Measurements from ENCODE around the gene IRAK2.

IRAK2 gene

DNA sequence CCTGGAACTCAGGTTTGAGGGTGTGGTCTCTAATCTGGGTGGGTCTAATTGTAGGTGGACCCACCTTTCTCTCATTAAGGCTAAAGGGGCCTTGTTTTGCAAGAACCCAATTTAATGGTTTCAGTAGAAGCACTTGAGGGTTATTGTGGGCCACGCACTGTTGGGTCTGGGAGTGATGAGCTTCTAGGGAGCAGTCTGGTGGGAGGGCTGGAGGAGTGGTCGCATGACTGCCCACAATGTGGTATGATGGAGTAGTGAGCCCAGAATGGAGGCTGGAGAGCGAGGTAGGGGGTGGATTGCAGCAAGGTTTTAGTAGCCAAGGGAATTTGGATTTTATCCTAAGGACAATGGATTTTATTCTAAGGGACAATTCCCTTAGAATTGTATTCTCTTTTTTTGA lies 86.3 kb downstream of the IRAK2 start:
- Histone ChIP-seq H3K27me3 (replicated peaks in 2 of 5; ENCODE audit: control insufficient read depth in 4 of 5, insufficient read depth in 5 of 5, low read length in 4 of 5) (no peaks in the 10 kb centered on the region), H3K27ac (ENCODE audit: insufficient read depth in 1 of 2, low read depth in 1 of 2, low read length in 2 of 2, poor library complexity in 1 of 2, severe bottlenecking in 2 of 2) (no peak overlapping the region), H3K4me1 (ENCODE audit: control extremely low read depth in 1 of 4, control insufficient read depth in 4 of 4, insufficient read depth in 4 of 4, low read length in 3 of 4) (peaks cover 4 to 33% (median 28%) of the 10 kb centered on the region in 4 experiments), H3K4me3 (ENCODE audit: control insufficient read depth in 1 of 7, extremely low read depth in 1 of 7, insufficient read depth in 4 of 7, low read depth in 2 of 7, low read length in 6 of 7) (no peak overlapping the region), H3K9me3 (ENCODE audit: control extremely low read depth in 1 of 5, control insufficient read depth in 4 of 5, insufficient read depth in 2 of 5, low read depth in 1 of 5, low read length in 4 of 5) (peaks cover 0 to 3% (median 0%) of the 10 kb centered on the region in 5 experiments), H3K36me3 (ENCODE audit: control insufficient read depth in 4 of 4, insufficient read depth in 4 of 4, low read length in 3 of 4) (peaks cover 0 to 37% (median 23%) of the 10 kb centered on the region in 4 experiments)
- CTCF ChIA-PET = no interaction called here
- POLR2A ChIA-PET = interaction anchor here (0.5 kb wide), 1 partner anchor 110 kb away, joined by 4 read pairs; no protein-coding TSS in a partner anchor
- no peak for DNase-seq
- 97% methylated on average over 3 of the region's 3 CpGs for WGBS (ENCODE audit: insufficient coverage)

- Histone ChIP-seq H3K9me3 (ENCODE audit: control extremely low read depth in 1 of 5, control insufficient read depth in 4 of 5, insufficient read depth in 2 of 5, low read depth in 1 of 5, low read length in 4 of 5) (no peaks in the 10 kb centered on the region), H3K27ac (ENCODE audit: insufficient read depth in 1 of 2, low read depth in 1 of 2, low read length in 2 of 2, poor library complexity in 1 of 2, severe bottlenecking in 2 of 2) (peak overlapping the region in 1 of 2 experiments; percentile 6), H3K36me3 (ENCODE audit: control insufficient read depth in 4 of 4, insufficient read depth in 4 of 4, low read length in 3 of 4) (peaks cover 6 to 47% (median 28%) of the 10 kb centered on the region in 4 experiments), H3K27me3 (replicated peaks in 2 of 5; ENCODE audit: control insufficient read depth in 4 of 5, insufficient read depth in 5 of 5, low read length in 4 of 5) (no peaks in the 10 kb centered on the region), H3K4me3 (ENCODE audit: control insufficient read depth in 1 of 7, extremely low read depth in 1 of 7, insufficient read depth in 4 of 7, low read depth in 2 of 7, low read length in 6 of 7) (no peak overlapping the region), H3K4me1 (ENCODE audit: control extremely low read depth in 1 of 4, control insufficient read depth in 4 of 4, insufficient read depth in 4 of 4, low read length in 3 of 4) (peaks cover 4 to 25% (median 21%) of the 10 kb centered on the region in 4 experiments)
- CTCF ChIA-PET = interaction anchor here (0.7 to 2.9 kb wide), 4 partner anchors 9 to 90 kb away, joined by 3 to 19 read pairs (median 4); no protein-coding TSS in a partner anchor
- DNase-seq = no peak
- POLR2A ChIA-PET = interaction anchor here (1.0 kb wide), 1 partner anchor 18 kb away, joined by 3 read pairs; no protein-coding TSS in a partner anchor
- WGBS (ENCODE audit: insufficient coverage) = 100% methylated on average over 1 of the region's 3 CpGs
These were observed 89.0 kb downstream of the IRAK2 start for GRCh38 chr3:10253731-10254130.

- no peak overlapping the region for H3K27ac ChIP-seq (ENCODE audit: insufficient read depth in 1 of 2, low read depth in 1 of 2, low read length in 2 of 2, poor library complexity in 1 of 2, severe bottlenecking in 2 of 2)
- no peak for DNase-seq
- H3K27me3 ChIP-seq (replicated peaks in 2 of 5; ENCODE audit: control insufficient read depth in 4 of 5, insufficient read depth in 5 of 5, low read length in 4 of 5) = no peaks in the 10 kb centered on the region
- CTCF ChIA-PET = interaction anchor here (0.8 to 2.9 kb wide), 4 partner anchors 7 to 31 kb away, joined by 3 to 19 read pairs (median 4); no protein-coding TSS in a partner anchor
- peaks cover 0 to 4% (median 1%) of the 10 kb centered on the region in 4 experiments for H3K4me1 ChIP-seq (ENCODE audit: control extremely low read depth in 1 of 4, control insufficient read depth in 4 of 4, insufficient read depth in 4 of 4, low read length in 3 of 4)
- no peaks in the 10 kb centered on the region for H3K9me3 ChIP-seq (ENCODE audit: control extremely low read depth in 1 of 5, control insufficient read depth in 4 of 5, insufficient read depth in 2 of 5, low read depth in 1 of 5, low read length in 4 of 5)
- POLR2A ChIA-PET = no interaction called here
- peaks cover 16 to 67% (median 38%) of the 10 kb centered on the region in 4 experiments for H3K36me3 ChIP-seq (ENCODE audit: control insufficient read depth in 4 of 4, insufficient read depth in 4 of 4, low read length in 3 of 4)
- H3K4me3 ChIP-seq (ENCODE audit: control insufficient read depth in 1 of 7, extremely low read depth in 1 of 7, insufficient read depth in 4 of 7, low read depth in 2 of 7, low read length in 6 of 7) = no peak overlapping the region
- whole genome bisulfite sequencing (ENCODE audit: insufficient coverage) = 96% methylated on average over 4 of the region's 7 CpGs
These were observed 91.1 kb downstream of the IRAK2 start for GRCh38 chr3:10255835-10256234.

- WGBS (ENCODE audit: insufficient coverage) = 96% methylated on average over 7 of the region's 7 CpGs
- no peak overlapping the region for H3K27ac ChIP-seq (ENCODE audit: insufficient read depth in 1 of 2, low read depth in 1 of 2, low read length in 2 of 2, poor library complexity in 1 of 2, severe bottlenecking in 2 of 2)
- H3K9me3 ChIP-seq (ENCODE audit: control extremely low read depth in 1 of 5, control insufficient read depth in 4 of 5, insufficient read depth in 2 of 5, low read depth in 1 of 5, low read length in 4 of 5) = no peaks in the 10 kb centered on the region
- CTCF ChIA-PET = interaction anchor here (1.6 to 1.8 kb wide), 2 partner anchors 10 to 24 kb away, joined by 4 to 7 read pairs; no protein-coding TSS in a partner anchor
- H3K36me3 ChIP-seq (ENCODE audit: control insufficient read depth in 4 of 4, insufficient read depth in 4 of 4, low read length in 3 of 4) = peaks cover 25 to 63% (median 42%) of the 10 kb centered on the region in 4 experiments
- H3K27me3 ChIP-seq (replicated peaks in 2 of 5; ENCODE audit: control insufficient read depth in 4 of 5, insufficient read depth in 5 of 5, low read length in 4 of 5) = no peaks in the 10 kb centered on the region
- POLR2A ChIA-PET = interaction anchor here (0.7 kb wide), 1 partner anchor 315 kb away, joined by 4 read pairs; no protein-coding TSS in a partner anchor
- H3K4me3 ChIP-seq (ENCODE audit: control insufficient read depth in 1 of 7, extremely low read depth in 1 of 7, insufficient read depth in 4 of 7, low read depth in 2 of 7, low read length in 6 of 7) = no peak overlapping the region
- H3K4me1 ChIP-seq (ENCODE audit: control extremely low read depth in 1 of 4, control insufficient read depth in 4 of 4, insufficient read depth in 4 of 4, low read length in 3 of 4) = no peaks in the 10 kb centered on the region
- no peak for DNase-seq
These were observed 94.3 kb downstream of the IRAK2 start for GRCh38 chr3:10259036-10259435.

DNA sequence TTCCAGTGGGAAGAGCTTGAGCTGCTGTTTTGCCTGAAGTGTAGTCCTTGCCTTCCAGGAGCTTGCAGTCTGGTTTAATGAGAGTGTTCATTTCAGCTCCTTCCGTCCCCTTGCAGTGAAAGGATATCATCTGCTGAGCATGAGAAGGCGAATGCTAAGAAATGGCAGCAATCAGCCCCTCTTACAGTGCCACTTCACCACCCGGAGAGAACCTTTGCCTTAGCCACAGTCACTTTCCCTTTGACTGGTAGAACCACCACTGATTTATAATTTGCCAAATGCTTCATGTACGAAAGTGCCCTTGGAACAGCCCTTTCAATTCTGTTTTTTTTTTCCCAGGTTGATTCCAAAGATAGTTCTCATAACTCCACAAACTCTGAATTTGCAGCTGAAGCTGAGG lies 95.1 kb downstream of the IRAK2 start:
- Histone ChIP-seq H3K4me1 (ENCODE audit: control extremely low read depth in 1 of 4, control insufficient read depth in 4 of 4, insufficient read depth in 4 of 4, low read length in 3 of 4) (no peaks in the 10 kb centered on the region), H3K4me3 (ENCODE audit: control insufficient read depth in 1 of 7, extremely low read depth in 1 of 7, insufficient read depth in 4 of 7, low read depth in 2 of 7, low read length in 6 of 7) (no peak overlapping the region), H3K9me3 (ENCODE audit: control extremely low read depth in 1 of 5, control insufficient read depth in 4 of 5, insufficient read depth in 2 of 5, low read depth in 1 of 5, low read length in 4 of 5) (no peaks in the 10 kb centered on the region), H3K27ac (ENCODE audit: insufficient read depth in 1 of 2, low read depth in 1 of 2, low read length in 2 of 2, poor library complexity in 1 of 2, severe bottlenecking in 2 of 2) (no peak overlapping the region), H3K36me3 (ENCODE audit: control insufficient read depth in 4 of 4, insufficient read depth in 4 of 4, low read length in 3 of 4) (peaks cover 25 to 58% (median 41%) of the 10 kb centered on the region in 4 experiments), H3K27me3 (replicated peaks in 2 of 5; ENCODE audit: control insufficient read depth in 4 of 5, insufficient read depth in 5 of 5, low read length in 4 of 5) (no peaks in the 10 kb centered on the region)
- 98% methylated on average over 4 of the region's 4 CpGs for WGBS (ENCODE audit: insufficient coverage)
- ChIA-PET POLR2A (no interaction called here), CTCF (no interaction called here)
- no peak for DNase-seq

DNA sequence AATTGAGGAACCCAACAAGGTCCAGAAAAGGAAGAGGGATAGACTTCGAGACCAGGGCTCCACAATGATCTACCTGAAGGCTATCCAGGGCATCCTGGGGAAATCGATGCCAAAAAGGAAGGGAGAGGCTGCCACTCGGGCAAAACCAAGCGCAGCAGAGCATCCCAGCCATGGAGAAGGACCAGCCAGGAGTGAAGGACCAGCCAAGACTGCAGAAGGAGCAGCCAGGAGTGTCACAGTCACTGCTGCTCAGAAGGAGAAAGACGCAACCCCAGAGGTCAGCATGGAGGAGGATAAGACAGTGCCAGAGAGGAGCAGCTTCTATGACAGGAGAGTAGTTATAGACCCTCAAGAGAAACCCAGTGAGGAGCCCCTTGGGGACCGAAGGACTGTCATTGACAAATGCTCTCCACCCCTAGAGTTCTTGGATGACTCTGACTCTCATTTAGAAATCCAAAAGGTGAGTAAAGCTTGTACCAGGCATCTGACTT lies 95.5 kb downstream of the IRAK2 start:
- CTCF ChIA-PET = interaction anchor here (0.8 to 1.5 kb wide), 2 partner anchors 13 to 27 kb away, joined by 3 to 8 read pairs; no protein-coding TSS in a partner anchor
- H3K4me1 ChIP-seq (ENCODE audit: control extremely low read depth in 1 of 4, control insufficient read depth in 4 of 4, insufficient read depth in 4 of 4, low read length in 3 of 4) = no peaks in the 10 kb centered on the region
- H3K36me3 ChIP-seq (ENCODE audit: control insufficient read depth in 4 of 4, insufficient read depth in 4 of 4, low read length in 3 of 4) = peaks cover 25 to 55% (median 41%) of the 10 kb centered on the region in 4 experiments
- WGBS (ENCODE audit: insufficient coverage) = 97% methylated on average over 6 of the region's 6 CpGs
- no peak overlapping the region for H3K27ac ChIP-seq (ENCODE audit: insufficient read depth in 1 of 2, low read depth in 1 of 2, low read length in 2 of 2, poor library complexity in 1 of 2, severe bottlenecking in 2 of 2)
- no peak for DNase-seq
- no peaks in the 10 kb centered on the region for H3K9me3 ChIP-seq (ENCODE audit: control extremely low read depth in 1 of 5, control insufficient read depth in 4 of 5, insufficient read depth in 2 of 5, low read depth in 1 of 5, low read length in 4 of 5)
- H3K27me3 ChIP-seq (replicated peaks in 2 of 5; ENCODE audit: control insufficient read depth in 4 of 5, insufficient read depth in 5 of 5, low read length in 4 of 5) = no peaks in the 10 kb centered on the region
- H3K4me3 ChIP-seq (ENCODE audit: control insufficient read depth in 1 of 7, extremely low read depth in 1 of 7, insufficient read depth in 4 of 7, low read depth in 2 of 7, low read length in 6 of 7) = no peak overlapping the region
- POLR2A ChIA-PET = no interaction called here

DNA sequence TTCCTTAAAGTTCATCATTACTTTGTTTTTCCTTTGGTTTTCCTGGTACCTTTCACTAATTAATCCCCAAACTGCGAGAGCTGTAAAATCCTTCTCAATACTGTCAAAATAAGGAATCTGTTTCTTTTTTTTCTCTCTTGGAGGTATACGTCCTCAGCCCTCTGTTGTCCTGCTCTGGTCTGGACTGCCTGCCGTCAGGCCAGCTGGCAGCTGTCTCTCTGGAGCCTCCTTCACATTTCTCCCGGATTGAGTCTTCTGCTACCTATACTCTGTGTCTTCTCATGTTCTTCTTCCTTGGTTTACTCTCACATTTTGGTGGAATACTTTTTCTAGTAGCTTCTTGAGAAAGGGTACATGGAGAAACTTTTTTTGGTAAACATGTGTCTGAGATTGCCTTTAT lies 97.3 kb downstream of the IRAK2 start:
- Histone ChIP-seq H3K9me3 (ENCODE audit: control extremely low read depth in 1 of 5, control insufficient read depth in 4 of 5, insufficient read depth in 2 of 5, low read depth in 1 of 5, low read length in 4 of 5) (no peaks in the 10 kb centered on the region), H3K27ac (ENCODE audit: insufficient read depth in 1 of 2, low read depth in 1 of 2, low read length in 2 of 2, poor library complexity in 1 of 2, severe bottlenecking in 2 of 2) (no peak overlapping the region), H3K4me3 (ENCODE audit: control insufficient read depth in 1 of 7, extremely low read depth in 1 of 7, insufficient read depth in 4 of 7, low read depth in 2 of 7, low read length in 6 of 7) (no peak overlapping the region), H3K4me1 (ENCODE audit: control extremely low read depth in 1 of 4, control insufficient read depth in 4 of 4, insufficient read depth in 4 of 4, low read length in 3 of 4) (no peaks in the 10 kb centered on the region), H3K27me3 (replicated peaks in 2 of 5; ENCODE audit: control insufficient read depth in 4 of 5, insufficient read depth in 5 of 5, low read length in 4 of 5) (no peaks in the 10 kb centered on the region), H3K36me3 (ENCODE audit: control insufficient read depth in 4 of 4, insufficient read depth in 4 of 4, low read length in 3 of 4) (peaks cover 21 to 53% (median 42%) of the 10 kb centered on the region in 4 experiments)
- DNase-seq = no peak
- WGBS (ENCODE audit: insufficient coverage) = 96% methylated on average over 4 of the region's 4 CpGs
- ChIA-PET POLR2A (interaction anchor here (0.6 kb wide), 1 partner anchor 406 kb away, joined by 3 read pairs; no protein-coding TSS in a partner anchor), CTCF (interaction anchor here (1.2 to 3.2 kb wide), 5 partner anchors 8 to 67 kb away, joined by 3 to 19 read pairs (median 8); no protein-coding TSS in a partner anchor)

All from common myeloid progenitor, CD34-positive (primary cell).